Hepatocyte (in vitro differentiated cells): Measurements from ENCODE around the gene OST4. TPM values are rescaled to one million over a fixed set of nuclear protein-coding genes. Genes with fewer than 3 reads are reported as not detected.

ENCODE experiments used
- DNase-seq: peaks from one replicate; pipeline ENCODE4 v3.0.0-alpha.2; 2016; ENCODE audit warnings: low spot score
- H2AFZ ChIP-seq: fragments of 200-600 bp; sonication (generic); 2 replicates; pipeline ENCODE4 v1.6.0; 2016; ENCODE audit warnings: antibody characterized with exemption, mild to moderate bottlenecking
- H3K27ac ChIP-seq: fragments of 200-600 bp; sonication (generic); 2 replicates; pipeline ENCODE4 v1.5.1; 2016; ENCODE audit warnings: mild to moderate bottlenecking
- H3K27me3 ChIP-seq: fragments of 200-600 bp; sonication (generic); 2 replicates; pipeline ENCODE4 v1.6.1; 2016
- H3K36me3 ChIP-seq: fragments of 200-600 bp; sonication (generic); replicated peaks from 2 replicates; pipeline ENCODE4 v1.5.1; 2016; ENCODE audit warnings: low read depth; ENCODE audit not compliant: insufficient read depth
- H3K4me1 ChIP-seq: fragments of 200-600 bp; sonication (generic); 2 replicates; pipeline ENCODE4 v1.5.1; 2016; ENCODE audit warnings: mild to moderate bottlenecking, moderate library complexity; ENCODE audit not compliant: insufficient read depth
- H3K4me2 ChIP-seq: fragments of 200-600 bp; sonication (generic); 2 replicates; pipeline ENCODE4 v1.6.0; 2016
- H3K4me3 ChIP-seq: fragments of 200-600 bp; sonication (generic); 2 replicates; pipeline ENCODE4 v1.5.1; 2016; ENCODE audit warnings: mild to moderate bottlenecking
- H3K79me2 ChIP-seq: fragments of 200-600 bp; sonication (generic); 2 replicates; pipeline ENCODE4 v1.6.0; 2017; ENCODE audit warnings: mild to moderate bottlenecking
- H3K9me2 ChIP-seq: fragments of 200-600 bp; sonication (generic); replicated peaks from 2 replicates; pipeline ENCODE4 v1.6.0; 2017; ENCODE audit warnings: mild to moderate bottlenecking; ENCODE audit not compliant: insufficient read depth
- H3K9me3 ChIP-seq: fragments of 200-600 bp; sonication (generic); 2 replicates; pipeline ENCODE4 v1.5.1; 2016; ENCODE audit warnings: low read depth, mild to moderate bottlenecking
- H4K20me1 ChIP-seq: fragments of 200-600 bp; sonication (generic); 2 replicates; pipeline ENCODE4 v1.6.0; 2016; ENCODE audit warnings: mild to moderate bottlenecking; ENCODE audit not compliant: insufficient read depth, poor library complexity, severe bottlenecking
- EZH2 ChIP-seq: fragments of 200-600 bp; sonication (generic); IDR thresholded peaks from 2 replicates; pipeline ENCODE4 v1.6.1; 2016; ENCODE audit warnings: antibody characterized with exemption, mild to moderate bottlenecking, borderline replicate concordance
- EZH2phosphoT487 ChIP-seq: fragments of 200-600 bp; sonication (generic); IDR thresholded peaks from one replicate; pipeline ENCODE4 v1.6.1; 2018; ENCODE audit warnings: antibody characterized with exemption, mild to moderate bottlenecking, low read depth, moderate library complexity; ENCODE audit not compliant: unreplicated experiment, severe bottlenecking
- WGBS: methylation state at CpG from one replicate; pipeline ENCODE4 v1.1.6; 2016; ENCODE audit warnings: low lambda C conversion rate; ENCODE audit errors: missing lambda C conversion rate; 5-methylcytosine and 5-hydroxymethylcytosine counted together
- polyA plus RNA-seq: library from polyadenylated mRNA; unstranded; fragments of >200 nt; fragmentation: Nextera tagmentation; extraction: Ambion mirVana; gene quantifications from 2 replicates; pipeline ENCODE4 v1.2.1, GENCODE V29; 2016
- total RNA-seq: library from RNA; depleted of rRNA; stranded (reverse); fragments of >200 nt; gene quantifications from 2 replicates; pipeline ENCODE4 v1.2.3, GENCODE V29; 2014
- TF ChIP-seq, protein P1 (sequence below): fragments of 200-600 bp; sonication (generic); IDR thresholded peaks from 2 replicates; pipeline ENCODE4 v1.5.1; 2016; ENCODE audit warnings: antibody characterized with exemption, mild to moderate bottlenecking; ENCODE audit not compliant: poor library complexity

Gene OST4
- total and polyA plus RNA-seq, 2 experiments from 2014 or later, result 364 to 839 TPM

DNA sequence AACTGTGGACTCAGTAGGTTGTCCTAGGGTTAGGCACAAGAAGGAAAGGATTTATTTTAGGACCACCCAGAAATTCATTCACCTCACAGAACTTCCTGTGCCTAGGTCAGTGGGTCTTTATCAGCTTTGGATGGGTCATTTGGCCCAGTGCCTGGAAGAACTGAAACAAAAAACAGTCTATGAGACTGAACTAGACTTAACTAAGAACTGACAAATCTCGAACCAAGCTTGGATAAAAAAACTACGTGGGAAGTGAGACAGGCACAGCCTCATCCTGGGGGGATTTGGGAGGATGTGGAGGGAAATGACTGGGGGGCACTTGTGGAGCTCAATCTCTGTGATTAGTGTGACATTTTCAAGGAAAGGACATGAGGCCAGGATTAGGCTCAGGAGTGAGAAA is 2.3 kb upstream of the OST4 start:
- Histone ChIP-seq H2AFZ (no peak overlapping the region), H3K9me2 (no peaks in the 10 kb centered on the region), H3K4me1 (peaks cover 29% of the 10 kb centered on the region), H3K4me3 (no peak overlapping the region), H3K4me2 (no peak overlapping the region), H3K27ac (peak overlapping the region; percentile 98), H3K27me3 (no peaks in the 10 kb centered on the region), H3K36me3 (no peaks in the 10 kb centered on the region), H3K79me2 (peaks cover 29% of the 10 kb centered on the region), H3K9me3 (no peaks in the 10 kb centered on the region), H4K20me1 (peaks cover 12% of the 10 kb centered on the region)
- TF ChIP-seq EZH2phosphoT487 (no peak), EZH2 (no peak)
- TF ChIP-seq, protein P1, sequence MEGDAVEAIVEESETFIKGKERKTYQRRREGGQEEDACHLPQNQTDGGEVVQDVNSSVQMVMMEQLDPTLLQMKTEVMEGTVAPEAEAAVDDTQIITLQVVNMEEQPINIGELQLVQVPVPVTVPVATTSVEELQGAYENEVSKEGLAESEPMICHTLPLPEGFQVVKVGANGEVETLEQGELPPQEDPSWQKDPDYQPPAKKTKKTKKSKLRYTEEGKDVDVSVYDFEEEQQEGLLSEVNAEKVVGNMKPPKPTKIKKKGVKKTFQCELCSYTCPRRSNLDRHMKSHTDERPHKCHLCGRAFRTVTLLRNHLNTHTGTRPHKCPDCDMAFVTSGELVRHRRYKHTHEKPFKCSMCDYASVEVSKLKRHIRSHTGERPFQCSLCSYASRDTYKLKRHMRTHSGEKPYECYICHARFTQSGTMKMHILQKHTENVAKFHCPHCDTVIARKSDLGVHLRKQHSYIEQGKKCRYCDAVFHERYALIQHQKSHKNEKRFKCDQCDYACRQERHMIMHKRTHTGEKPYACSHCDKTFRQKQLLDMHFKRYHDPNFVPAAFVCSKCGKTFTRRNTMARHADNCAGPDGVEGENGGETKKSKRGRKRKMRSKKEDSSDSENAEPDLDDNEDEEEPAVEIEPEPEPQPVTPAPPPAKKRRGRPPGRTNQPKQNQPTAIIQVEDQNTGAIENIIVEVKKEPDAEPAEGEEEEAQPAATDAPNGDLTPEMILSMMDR, result no peak
- DNase-seq, result no peak
- 51% methylated on average over 2 of the region's 2 CpGs for WGBS

DNA sequence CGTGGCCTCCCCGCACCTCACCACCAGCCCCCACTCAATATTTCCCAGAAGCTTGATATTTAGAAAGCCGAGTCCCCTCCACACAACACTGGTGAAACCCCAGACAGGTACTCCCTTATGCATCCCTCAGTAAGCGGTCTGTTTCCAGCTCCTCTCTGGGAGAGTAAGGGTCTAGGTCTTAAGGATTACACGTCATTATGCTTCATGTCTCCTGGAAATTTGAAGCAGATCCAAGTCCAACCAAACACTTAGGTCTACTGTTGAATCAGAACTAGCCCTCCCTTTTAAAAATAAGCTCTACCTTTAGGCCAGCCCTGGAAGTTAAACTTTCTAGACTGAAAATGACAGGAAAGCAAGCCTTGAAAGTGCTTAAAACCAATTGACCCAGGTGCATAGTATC is 1.5 kb upstream of the OST4 start:
- no peak for DNase-seq
- Histone ChIP-seq H2AFZ (no peak overlapping the region), H3K27me3 (no peaks in the 10 kb centered on the region), H3K9me3 (no peaks in the 10 kb centered on the region), H3K4me2 (peak overlapping the region; percentile 90), H3K79me2 (peaks cover 33% of the 10 kb centered on the region), H3K27ac (peak overlapping the region; percentile 98), H3K4me3 (no peak overlapping the region), H3K36me3 (no peaks in the 10 kb centered on the region), H4K20me1 (peaks cover 14% of the 10 kb centered on the region), H3K9me2 (no peaks in the 10 kb centered on the region), H3K4me1 (peaks cover 26% of the 10 kb centered on the region)
- WGBS, result 46% methylated on average over 5 of the region's 5 CpGs
- no peak for TF ChIP-seq EZH2phosphoT487
- no peak for TF ChIP-seq EZH2
- TF ChIP-seq, protein P1, result no peak

DNA sequence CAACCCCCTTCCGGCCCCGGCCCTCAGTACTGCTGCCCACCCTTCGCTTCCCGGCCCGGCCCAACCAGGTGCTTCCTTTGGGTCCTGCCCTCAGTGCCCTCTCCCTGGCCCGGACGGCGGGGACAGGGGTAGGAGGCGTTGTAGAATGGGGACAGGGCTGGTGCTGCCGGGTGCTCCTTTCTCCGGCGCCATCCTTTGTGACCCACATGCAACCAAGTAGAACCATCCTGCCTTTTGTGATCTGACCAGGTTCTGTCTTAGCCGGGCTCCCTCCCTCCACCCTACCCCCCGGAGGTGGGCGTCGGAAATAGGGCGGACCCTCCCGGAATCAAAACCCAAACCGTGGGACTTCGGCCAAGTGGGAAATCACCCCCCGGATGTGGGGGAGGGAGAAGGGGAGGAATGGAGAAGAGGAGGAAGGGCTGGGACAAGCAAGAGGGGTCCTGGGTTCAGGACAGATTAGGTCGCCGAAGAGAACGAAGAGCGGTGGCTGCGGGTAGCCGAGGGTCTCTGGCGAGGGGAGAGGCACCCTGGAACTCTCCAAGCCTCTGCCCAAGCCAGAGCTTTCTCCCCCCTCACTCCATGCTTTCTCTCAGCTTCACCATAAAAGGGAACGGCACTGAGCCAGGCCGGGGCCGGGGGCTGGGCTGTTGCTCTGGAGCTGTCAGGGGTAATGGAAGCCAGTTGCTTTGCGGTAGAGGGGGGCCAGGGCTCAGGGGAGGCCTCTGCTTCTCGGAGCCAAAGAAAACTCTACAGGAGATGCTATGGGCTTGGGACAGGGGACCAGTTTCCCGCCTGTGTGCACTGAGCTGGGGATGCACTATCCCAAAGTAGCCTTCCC is 756 bp upstream of the OST4 start:
- DNase-seq, result peak; percentile 84
- peaks cover 14% of the 10 kb centered on the region for H4K20me1 ChIP-seq
- H3K27ac ChIP-seq, result peak overlapping the region; percentile 98
- no peaks in the 10 kb centered on the region for H3K9me3 ChIP-seq
- 4% methylated on average over 30 of the region's 34 CpGs for WGBS
- H2AFZ ChIP-seq, result peak overlapping the region; percentile 53
- H3K4me3 ChIP-seq, result peak overlapping the region; percentile 50
- no peaks in the 10 kb centered on the region for H3K27me3 ChIP-seq
- no peaks in the 10 kb centered on the region for H3K9me2 ChIP-seq
- peaks cover 35% of the 10 kb centered on the region for H3K79me2 ChIP-seq
- peaks cover 23% of the 10 kb centered on the region for H3K4me1 ChIP-seq
- no peaks in the 10 kb centered on the region for H3K36me3 ChIP-seq
- TF ChIP-seq, protein P1, result no peak
- TF ChIP-seq EZH2phosphoT487 (no peak), EZH2 (no peak)
- H3K4me2 ChIP-seq, result peak overlapping the region; percentile 90
